Measurements from ENCODE around the gene PRSS27. TPM values are rescaled to one million over a fixed set of nuclear protein-coding genes. Genes with fewer than 3 reads are reported as not detected.
"Not testable (repeated sequence)": the region's sequence is repeated elsewhere in the genome, so short reads cannot be mapped to it uniquely, and the experiment has no call there.

PRSS27 gene
- total RNA-seq, 2 donors from 2014 or later = 4.4 to 8.7 TPM

- H3K36me3 ChIP-seq; H3K27ac ChIP-seq; H3K4me3 ChIP-seq; H3K9me3 ChIP-seq; H3K27me3 ChIP-seq (replicated peaks; ENCODE audit: insufficient read depth); DNase-seq (ENCODE audit: low spot score); ATAC-seq (ENCODE audit: insufficient number of reproducible peaks, low FRiP score, low read depth): not testable (repeated sequence)
- H3K4me1 ChIP-seq (ENCODE audit: control insufficient read depth in 1 of 2, low read depth in 2 of 2) = peaks cover 12 to 21% of the 10 kb centered on the region in 2 donors
Observed at GRCh38 chr16:2676937-2677336, 43.1 kb downstream of the PRSS27 start.

DNA sequence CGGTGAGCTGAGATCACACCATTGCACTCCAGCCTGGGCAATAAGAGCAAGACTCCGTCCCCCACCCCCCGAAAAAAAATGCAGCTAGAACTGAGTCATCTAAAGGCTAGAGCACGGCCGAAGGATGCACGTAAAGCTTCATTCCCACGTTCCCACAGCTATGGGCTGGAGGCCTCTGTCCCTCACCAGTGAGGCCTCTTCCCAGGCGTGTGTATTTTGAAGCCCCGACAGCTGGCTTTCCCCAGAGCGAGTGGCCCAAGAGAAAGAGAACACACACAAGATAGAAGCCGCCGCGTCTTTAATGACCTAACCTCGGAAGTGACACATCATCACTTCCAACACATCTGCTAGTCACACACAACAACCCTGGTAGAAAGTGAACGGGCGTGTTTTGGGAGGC lies 44.3 kb downstream of the PRSS27 start:
- TF ChIP-seq, protein P1, sequence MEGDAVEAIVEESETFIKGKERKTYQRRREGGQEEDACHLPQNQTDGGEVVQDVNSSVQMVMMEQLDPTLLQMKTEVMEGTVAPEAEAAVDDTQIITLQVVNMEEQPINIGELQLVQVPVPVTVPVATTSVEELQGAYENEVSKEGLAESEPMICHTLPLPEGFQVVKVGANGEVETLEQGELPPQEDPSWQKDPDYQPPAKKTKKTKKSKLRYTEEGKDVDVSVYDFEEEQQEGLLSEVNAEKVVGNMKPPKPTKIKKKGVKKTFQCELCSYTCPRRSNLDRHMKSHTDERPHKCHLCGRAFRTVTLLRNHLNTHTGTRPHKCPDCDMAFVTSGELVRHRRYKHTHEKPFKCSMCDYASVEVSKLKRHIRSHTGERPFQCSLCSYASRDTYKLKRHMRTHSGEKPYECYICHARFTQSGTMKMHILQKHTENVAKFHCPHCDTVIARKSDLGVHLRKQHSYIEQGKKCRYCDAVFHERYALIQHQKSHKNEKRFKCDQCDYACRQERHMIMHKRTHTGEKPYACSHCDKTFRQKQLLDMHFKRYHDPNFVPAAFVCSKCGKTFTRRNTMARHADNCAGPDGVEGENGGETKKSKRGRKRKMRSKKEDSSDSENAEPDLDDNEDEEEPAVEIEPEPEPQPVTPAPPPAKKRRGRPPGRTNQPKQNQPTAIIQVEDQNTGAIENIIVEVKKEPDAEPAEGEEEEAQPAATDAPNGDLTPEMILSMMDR (IDR thresholded peaks at IDR 0.05) = no peak
- no peak overlapping the region for H3K4me3 ChIP-seq
- DNase-seq (ENCODE audit: low spot score) = no peak
- H3K27me3 ChIP-seq (replicated peaks; ENCODE audit: insufficient read depth) = no peaks in the 10 kb centered on the region
- ATAC-seq (ENCODE audit: insufficient number of reproducible peaks, low FRiP score, low read depth) = no peak
- H3K9me3 ChIP-seq = no peaks in the 10 kb centered on the region
- H3K27ac ChIP-seq = no peak overlapping the region
- H3K4me1 ChIP-seq (ENCODE audit: control insufficient read depth in 1 of 2, low read depth in 2 of 2) = peaks cover 6 to 25% of the 10 kb centered on the region in 2 donors
- no peaks in the 10 kb centered on the region for H3K36me3 ChIP-seq

GRCh38 chr16:2675021-2675420 lies 45.0 kb downstream of the PRSS27 start:
- DNase-seq (ENCODE audit: low spot score) (no peak), ATAC-seq (ENCODE audit: insufficient number of reproducible peaks, low FRiP score, low read depth) (no peak)
- peaks cover 6 to 26% of the 10 kb centered on the region in 2 donors for H3K4me1 ChIP-seq (ENCODE audit: control insufficient read depth in 1 of 2, low read depth in 2 of 2)
- no peaks in the 10 kb centered on the region for H3K27me3 ChIP-seq (replicated peaks; ENCODE audit: insufficient read depth)
- H3K36me3 ChIP-seq = no peaks in the 10 kb centered on the region
- H3K9me3 ChIP-seq = no peaks in the 10 kb centered on the region
- TF ChIP-seq, protein P1 (IDR thresholded peaks at IDR 0.05) = no peak
- no peak overlapping the region for H3K27ac ChIP-seq
- H3K4me3 ChIP-seq = no peak overlapping the region

DNA sequence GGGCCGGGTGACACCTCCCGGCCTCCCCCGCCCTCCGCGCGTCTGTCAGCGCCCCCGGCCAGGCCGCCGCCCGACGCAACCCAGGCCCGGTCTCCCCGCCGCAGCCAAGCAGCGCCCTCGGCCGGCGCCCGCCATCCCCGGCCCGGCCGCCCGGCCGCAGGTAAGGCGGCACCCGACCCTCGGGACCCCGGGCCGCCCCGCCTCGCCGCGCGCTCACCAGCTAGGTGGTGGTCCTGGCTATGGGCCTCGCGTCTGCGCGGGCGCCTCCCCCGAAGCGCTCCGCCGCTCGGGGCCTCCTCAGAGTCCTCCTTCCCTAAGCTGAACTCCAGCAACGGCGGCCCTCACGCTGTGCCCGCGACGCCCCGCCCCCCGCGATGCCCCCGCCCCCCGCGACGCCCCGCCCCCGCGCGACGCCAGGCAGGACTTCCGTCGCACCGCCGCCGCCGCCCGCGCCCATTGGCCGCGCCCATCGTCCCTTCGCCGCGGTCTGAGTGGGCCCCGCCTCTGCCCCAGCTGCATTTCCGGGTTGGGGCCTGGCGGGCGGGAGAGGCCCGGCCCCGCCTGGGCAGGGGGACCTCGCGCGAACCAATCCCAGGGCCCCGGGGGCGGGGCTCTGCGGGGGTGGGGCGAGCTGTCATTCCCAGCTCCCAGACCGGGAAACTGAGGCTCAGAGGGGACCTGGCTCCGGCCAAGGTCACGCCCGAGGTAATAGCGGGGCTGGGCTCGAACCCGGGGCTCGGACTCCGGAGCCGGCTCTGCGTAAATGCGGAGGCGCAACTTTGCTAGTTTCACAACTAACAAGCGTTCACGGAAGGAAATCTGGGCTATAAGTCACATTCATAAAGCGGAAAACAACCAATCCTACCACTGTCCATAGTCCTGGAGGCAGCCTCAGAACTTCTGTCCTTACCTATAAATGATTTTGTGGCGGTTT lies 46.7 kb downstream of the PRSS27 start:
- Histone ChIP-seq H3K4me3 (peak overlapping the region; percentile 77), H3K9me3 (no peaks in the 10 kb centered on the region), H3K36me3 (peaks cover 6% of the 10 kb centered on the region), H3K27ac (peak overlapping the region; percentile 63 to 72), H3K27me3 (replicated peaks; ENCODE audit: insufficient read depth) (no peaks in the 10 kb centered on the region), H3K4me1 (ENCODE audit: control insufficient read depth in 1 of 2, low read depth in 2 of 2) (peaks cover 6 to 26% of the 10 kb centered on the region in 2 donors)
- TF ChIP-seq, protein P1 (IDR thresholded peaks at IDR 0.05) = no peak
- DNase-seq (ENCODE audit: low spot score) = peak; percentile 81
- peak; percentile 78 for ATAC-seq (ENCODE audit: insufficient number of reproducible peaks, low FRiP score, low read depth)

DNA sequence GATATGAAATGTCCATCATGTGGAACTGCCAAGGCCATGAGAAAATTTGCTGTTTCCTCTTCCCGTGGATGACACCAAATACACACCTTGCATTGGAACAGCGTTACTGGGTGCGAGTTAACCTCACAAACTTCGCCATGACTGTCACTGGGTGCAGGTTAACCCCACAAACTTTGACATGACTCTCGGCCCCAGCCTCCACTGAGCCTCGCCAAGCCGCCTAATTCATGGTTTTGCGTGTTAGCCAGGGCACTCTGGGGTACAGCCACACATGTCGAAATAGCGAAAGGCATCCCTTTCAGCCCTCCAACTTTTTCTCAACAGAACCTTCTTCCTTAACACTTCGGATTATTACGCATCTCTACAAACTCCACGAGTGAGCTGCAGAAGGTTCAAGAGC lies 48.3 kb downstream of the PRSS27 start:
- H3K36me3 ChIP-seq = peaks cover 9% of the 10 kb centered on the region
- ATAC-seq (ENCODE audit: insufficient number of reproducible peaks, low FRiP score, low read depth) (no peak), DNase-seq (ENCODE audit: low spot score) (no peak)
- TF ChIP-seq, protein P1 (IDR thresholded peaks at IDR 0.05) = no peak
- peak overlapping the region; percentile 77 for H3K4me3 ChIP-seq
- no peaks in the 10 kb centered on the region for H3K27me3 ChIP-seq (replicated peaks; ENCODE audit: insufficient read depth)
- no peak overlapping the region for H3K27ac ChIP-seq
- H3K4me1 ChIP-seq (ENCODE audit: control insufficient read depth in 1 of 2, low read depth in 2 of 2) = peaks cover 6 to 26% of the 10 kb centered on the region in 2 donors
- no peaks in the 10 kb centered on the region for H3K9me3 ChIP-seq

- H3K27ac ChIP-seq; H3K9me3 ChIP-seq; H3K4me3 ChIP-seq; H3K27me3 ChIP-seq (replicated peaks; ENCODE audit: insufficient read depth); ATAC-seq (ENCODE audit: insufficient number of reproducible peaks, low FRiP score, low read depth); DNase-seq (ENCODE audit: low spot score); H3K36me3 ChIP-seq: not testable (repeated sequence)
- peaks cover 6 to 26% of the 10 kb centered on the region in 2 donors for H3K4me1 ChIP-seq (ENCODE audit: control insufficient read depth in 1 of 2, low read depth in 2 of 2)
Observed at GRCh38 chr16:2671193-2671592, 48.8 kb downstream of the PRSS27 start.
